GM18858 (cell line): ENCODE data around the gene MBOAT2.
"Not testable (repeated sequence)": the region's sequence is repeated elsewhere in the genome, so short reads cannot be mapped to it uniquely, and the experiment has no call there.

Source experiments
- ATAC-seq: cut with Tn5 transposase; IDR thresholded peaks from one replicate; pipeline ENCODE4 v1.9.1; 2021; ENCODE audit not compliant: unreplicated experiment

The MBOAT2 gene

DNA sequence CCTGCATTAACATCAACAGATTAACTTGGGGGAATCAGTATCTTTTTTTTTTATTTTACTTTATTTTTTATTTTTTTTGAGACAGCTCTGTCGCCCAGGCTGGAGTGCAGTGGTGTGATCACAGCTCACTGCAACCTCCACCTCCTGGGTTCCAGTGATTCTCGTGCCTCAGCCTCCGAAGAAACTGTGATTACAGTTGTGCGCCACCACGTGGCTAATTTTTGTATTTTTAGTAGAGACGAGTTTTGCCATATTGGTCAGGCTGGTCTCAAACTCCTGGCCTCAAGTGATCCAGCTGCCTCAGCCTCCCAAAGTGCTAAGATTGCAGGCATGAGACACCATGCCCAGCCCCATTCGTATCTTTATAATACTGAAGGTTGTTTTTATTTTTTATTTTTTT, 99.6 kb downstream of the MBOAT2 start:
- ATAC-seq: not testable (repeated sequence)

DNA sequence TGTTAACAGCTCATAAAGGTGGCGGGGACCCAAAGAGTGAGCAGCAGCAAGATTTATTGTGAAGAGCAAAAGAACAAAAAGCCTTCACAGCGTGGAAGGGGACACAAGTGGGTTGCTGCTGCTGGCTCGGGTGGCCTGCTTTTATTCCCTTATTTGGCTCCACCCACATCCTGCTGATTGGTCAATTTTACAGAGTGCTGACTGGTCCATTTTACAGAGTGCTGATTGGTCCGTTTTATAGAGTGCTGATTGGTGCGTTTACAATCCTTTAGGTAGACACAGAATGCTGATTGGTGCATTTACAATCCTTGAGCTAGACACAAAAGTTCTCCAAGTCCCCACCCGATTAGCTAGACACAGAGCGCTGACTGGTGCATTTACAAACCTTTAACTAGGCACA, 100.7 kb downstream of the MBOAT2 start:
- not testable (repeated sequence) for ATAC-seq

DNA sequence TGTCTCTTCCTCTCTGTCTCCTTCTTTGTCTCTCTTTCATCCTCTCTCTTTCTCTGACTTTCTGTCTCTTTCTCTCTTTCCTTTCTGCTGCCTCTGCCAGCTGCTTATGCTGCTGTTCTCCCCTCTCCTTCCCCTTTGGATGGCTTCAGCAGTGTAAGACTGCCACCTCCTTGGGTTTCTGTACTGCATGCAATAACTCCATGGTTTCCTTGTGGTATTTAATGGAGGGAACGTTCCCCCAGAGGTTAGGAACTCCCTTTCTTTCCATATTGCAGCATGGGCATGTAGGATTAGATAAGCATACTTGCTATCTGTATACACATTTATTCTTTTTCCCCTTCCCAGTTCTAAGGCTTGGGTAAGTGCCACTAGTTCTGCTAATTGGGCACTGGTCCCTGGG, 106.3 kb downstream of the MBOAT2 start:
- ATAC-seq: not testable (repeated sequence)

DNA sequence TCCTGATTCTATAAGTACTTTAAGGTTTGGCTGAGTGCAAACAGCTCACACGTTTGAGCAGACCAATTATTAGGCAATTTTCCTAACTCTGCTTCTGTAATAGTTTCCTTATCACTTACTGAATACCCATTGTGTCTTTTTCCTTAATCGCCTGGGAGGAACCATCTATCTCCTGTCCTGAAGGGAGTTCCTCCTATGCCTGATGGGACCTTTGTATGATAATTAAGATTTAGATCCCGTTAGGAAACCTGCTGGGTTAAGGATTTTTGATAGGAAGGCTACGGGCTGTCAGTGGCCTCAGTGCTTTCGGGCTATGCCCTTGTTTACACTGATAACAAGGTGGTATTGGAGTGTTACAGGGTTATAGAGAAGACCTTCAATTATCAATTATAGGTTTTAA, 106.8 kb downstream of the MBOAT2 start:
- ATAC-seq: not testable (repeated sequence)

DNA sequence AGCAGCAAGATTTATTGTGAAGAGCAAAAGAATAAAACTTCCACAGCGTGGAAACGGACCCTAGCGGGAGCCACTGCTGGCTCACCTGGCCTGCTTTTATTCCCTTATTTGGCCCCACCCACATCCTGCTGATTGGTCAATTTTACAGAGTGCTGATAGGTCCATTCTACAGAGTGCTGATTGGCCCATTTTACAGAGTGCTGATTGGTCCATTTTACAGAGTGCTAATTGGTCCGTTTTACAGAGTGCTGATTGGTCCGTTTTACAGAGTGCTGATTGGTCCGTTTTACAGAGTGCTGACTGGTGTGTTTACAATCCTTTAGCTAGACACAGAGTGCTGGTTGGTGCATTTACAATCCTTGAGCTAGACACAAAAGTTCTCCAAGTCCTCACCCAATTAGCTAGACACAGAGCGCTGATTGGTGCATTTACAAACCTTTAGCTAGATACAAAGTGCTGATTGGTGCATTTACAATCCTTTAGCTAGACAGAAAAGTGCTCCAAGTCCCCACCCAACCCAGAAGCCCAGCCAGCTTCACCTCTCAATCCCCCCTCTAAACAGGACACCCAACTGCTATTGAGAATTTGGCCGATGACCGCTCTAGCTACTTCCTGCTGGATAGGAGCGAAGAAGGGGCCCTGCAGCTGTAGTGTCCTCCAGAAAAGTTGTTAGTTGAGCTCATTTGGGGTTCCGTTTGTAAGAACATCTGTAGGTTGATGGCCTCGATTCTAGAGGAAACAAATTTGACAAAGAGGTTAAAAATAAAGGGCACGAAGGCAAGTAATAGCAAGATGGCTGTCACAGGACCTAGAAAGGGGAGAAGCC, 108.2 kb downstream of the MBOAT2 start:
- not testable (repeated sequence) for ATAC-seq

DNA sequence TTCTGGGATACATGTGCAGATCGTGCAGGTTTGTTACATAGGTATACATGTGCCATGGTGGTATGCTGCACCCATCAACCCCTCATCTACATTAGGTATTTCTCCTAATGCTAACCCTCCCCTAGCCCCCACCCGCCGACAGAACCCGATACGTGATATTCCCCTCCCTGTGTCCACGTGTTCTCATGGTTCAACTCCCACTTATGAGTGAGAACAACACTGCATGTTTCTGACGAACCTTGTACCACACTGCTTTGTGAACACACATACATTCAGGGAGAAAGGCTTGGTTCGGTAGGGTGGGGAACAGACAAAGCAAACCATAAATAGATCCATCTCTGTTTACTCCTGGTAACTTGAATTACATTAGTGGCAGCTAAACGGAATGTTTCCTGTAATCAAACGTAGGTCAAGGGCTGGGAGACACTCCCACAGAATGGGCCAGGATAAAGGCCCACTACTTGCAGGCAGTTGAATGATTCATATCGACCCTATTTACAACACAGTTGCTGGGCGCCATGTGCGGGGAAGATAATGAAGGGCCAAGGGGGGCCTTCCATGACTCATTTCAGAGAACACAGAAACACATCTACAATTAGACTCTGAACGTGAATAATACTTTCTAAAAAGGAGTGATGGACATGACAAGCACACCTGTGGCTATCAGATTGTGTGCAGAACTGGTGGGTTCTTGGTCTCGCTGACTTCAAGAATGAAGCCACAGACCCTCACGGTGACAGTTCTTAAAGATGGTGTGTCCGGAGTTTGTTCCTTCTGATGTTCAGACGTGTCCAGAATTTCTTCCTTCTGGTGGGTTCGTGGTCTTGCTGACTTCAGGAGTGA, 109.3 kb downstream of the MBOAT2 start:
- no peak for ATAC-seq

DNA sequence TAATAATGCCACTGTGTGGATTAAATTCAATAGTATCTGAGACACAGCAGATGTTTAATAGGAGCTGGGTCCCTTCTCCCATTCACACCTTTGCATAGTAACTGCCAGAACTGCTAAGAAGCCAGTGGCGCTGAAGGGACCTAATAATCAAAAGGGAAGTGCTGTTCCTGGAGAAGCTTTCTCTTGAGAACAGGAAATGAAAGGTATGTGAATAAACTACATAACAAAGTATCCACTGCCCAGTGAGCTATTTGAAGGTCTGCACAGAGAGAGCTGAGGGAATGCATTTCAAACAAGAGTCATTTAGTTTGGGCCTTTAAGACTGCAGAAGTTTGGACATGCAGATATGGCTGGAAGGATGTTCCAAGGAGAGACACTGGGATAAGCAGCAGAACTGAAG, 110.0 kb downstream of the MBOAT2 start:
- ATAC-seq: no peak

DNA sequence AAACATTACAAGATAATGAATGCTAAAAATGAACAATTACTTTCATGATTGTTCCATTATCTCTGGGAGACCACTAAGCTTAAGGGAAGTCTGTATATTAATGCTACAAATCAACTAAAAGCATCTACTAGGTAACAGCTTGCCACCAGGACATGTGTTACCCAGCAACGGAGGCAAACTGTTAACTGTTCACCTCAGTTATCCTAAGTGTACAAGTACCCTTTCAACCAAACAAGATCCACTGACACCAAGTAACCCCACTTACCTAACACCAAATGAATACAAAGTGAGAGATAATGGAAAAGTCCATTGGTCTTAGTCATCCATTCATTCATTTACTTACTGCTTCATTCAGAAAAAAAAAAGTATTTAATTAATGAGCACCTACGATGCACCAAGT, 111.4 kb downstream of the MBOAT2 start:
- no peak for ATAC-seq

DNA sequence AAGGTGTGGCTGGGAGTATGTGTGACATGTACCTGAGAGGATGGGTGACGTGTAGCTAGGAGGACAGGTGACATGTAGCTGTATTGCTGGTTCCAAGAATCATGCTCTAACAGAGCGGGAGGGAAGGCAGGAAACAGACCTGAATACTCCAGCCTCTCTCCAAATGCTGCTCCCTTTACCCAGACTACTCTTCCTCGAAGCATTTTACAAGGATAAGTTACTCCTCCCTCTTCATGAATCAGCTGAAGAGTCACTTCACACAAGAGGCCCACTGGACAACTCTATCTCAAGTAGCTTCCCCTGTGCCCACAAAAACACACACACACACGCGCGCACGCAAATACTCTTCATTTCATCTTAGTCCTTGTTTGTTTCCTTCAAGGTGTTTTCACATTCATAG, 113.5 kb downstream of the MBOAT2 start:
- no peak for ATAC-seq

DNA sequence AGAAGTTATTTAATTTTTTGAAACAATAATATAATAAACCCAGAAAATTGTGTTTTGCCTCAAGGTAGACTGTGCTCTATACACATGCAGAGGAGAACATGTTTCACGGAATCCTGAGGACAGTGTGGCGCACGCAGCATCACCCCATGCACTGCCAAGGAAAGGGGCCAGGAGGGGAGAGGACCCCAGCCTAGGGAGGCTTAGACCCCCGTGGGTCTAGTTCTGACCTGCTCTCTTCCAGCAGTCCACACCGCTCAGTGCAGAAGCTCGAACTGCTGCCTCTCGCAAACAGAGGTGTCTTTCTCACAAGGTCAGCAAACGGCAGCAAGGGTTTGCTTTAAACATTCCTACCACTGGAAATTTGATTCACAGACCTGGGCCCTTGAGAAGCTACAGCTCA, 114.5 kb downstream of the MBOAT2 start:
- ATAC-seq: no peak

DNA sequence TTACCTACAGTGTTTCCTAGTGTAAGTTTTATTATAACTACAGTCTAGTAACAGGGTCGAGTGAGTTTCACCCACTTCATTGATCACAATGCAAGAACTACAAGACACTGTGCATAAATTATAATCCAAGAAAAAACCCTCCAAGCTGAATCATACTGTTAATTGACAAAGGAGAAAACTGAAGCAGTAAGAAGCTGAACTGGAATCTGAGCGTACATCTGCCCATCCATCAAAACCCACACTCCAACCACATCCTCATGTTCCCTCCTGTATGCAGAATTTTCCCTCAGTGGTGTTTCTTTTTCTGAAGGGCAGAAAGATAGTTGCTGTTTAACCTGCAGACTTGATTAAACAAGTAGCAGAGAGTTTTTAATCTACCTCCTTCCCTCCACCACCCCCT, 116.6 kb downstream of the MBOAT2 start:
- ATAC-seq: no peak

DNA sequence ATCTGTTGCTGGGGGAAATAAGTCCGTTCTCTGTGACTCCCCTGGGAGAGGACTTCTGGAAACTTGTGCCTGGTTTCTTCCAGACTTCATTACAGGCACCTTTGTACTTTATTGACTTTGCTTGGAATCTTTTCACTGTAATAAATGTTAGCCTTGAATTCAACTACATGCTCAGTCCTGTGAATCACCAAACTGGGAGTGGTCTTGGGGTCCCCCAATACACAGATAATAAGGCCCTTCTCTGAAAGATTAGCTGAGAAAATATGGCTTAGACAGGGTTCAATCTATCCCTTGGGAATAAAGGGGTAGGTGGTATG, 117.3 kb downstream of the MBOAT2 start:
- ATAC-seq: no peak

DNA sequence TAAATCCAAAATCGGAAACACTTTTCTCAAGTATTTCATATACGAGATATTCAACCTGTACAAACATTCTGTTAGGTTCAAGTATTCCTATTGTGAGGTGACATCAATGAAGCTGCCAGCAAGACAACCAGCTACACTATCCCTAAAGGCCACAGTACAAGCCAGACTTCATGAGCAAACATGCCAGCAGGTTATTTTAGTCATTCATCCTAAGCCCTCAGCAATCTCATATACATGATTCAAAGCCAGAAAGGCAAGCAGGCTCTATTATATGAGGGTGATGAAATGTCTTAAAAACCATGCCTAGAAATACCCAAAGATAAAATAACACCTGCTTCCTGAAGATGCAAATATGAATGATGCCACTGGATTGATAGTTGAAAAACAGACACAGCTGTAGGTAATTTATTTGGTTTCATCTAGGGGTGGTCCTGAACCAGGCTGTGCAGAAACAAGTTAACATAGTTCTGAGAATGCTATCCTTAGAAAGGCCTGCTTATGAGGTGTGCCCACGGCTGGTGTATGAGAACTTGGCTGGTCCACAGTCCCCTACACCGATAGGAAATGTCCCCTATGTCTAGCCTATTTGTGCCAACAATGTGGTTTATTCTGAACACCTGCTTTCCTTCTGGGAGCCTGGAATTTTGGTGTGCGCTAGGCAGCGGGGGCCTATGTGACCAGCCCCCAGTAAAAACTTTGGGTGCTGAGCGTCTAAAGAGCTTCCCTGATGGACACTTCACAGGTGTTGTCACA, 117.9 kb downstream of the MBOAT2 start:
- ATAC-seq: no peak

DNA sequence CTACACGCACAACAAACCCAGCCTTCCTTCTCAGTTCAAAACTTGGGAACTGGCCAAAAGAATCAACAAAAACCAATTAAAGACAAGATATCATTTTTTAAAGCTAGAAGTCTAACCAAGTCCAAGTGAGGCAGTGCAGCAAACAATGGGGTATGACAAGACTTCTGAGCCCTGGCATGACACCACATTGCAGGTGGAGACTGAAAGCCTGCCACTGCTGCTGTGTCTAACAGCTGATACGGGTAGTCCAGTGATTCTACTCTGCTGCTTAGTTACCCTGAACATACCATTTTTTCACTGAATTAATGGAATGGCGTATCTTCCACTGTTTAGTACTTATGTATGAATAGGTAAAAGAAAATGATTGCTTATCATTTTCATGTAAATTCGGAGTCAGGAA, 118.7 kb downstream of the MBOAT2 start:
- ATAC-seq: no peak

DNA sequence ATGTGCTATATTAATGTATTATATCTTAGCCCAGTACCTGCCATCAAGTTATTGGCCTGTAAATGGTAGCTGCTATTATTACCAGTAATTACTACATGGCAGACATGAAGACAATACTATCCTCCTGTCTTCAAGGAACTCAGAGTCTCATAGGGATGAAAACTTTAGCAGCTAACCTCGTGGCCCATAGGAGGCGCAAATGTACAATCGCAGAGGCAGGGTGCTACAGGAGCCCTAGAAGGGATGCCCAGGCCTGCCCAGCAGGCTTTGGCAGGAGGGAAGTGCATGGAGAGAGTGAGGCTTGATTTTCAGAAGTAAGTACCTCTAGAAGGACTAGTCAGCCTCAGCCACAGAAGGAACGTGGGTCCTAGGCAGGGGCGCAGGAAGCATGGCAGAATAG, 121.4 kb downstream of the MBOAT2 start:
- ATAC-seq: no peak

DNA sequence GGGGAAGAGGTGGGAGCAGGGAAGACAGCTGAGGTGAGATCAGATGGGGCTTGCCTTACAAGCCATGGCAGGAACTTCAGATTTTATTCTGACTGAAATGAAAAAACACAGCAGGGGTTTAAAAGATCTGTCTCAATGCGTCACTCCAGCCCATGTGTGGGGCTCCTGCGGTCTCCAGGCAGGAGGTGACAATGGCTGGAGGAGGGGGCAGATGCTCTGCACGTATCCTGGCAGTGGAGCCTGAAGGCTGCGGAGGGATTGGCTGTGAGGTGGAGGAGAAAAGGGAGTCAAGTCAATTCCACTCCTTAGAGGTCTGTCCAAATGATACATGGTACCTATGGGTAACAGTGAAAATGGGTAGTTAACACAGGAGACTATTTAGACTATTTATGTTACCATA, 125.6 kb downstream of the MBOAT2 start:
- no peak for ATAC-seq

DNA sequence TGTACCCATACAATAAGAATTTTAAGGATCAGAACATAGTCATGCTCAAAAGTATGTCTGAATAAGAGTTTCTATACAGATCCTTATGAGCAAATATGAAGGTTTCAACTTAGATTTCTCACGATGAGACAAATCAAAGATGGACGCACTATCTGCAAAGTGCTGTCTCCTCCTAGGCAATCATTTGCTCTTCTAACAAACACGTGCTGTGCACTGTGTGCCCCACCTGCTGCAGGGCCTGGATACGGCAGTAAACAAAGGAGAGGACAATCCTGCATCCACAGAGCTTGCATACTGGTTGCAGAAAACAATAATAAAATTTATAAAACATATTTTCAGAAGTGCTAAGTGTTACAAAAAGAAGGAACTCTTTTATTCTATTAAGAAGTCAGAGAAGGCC, 126.2 kb downstream of the MBOAT2 start:
- no peak for ATAC-seq

DNA sequence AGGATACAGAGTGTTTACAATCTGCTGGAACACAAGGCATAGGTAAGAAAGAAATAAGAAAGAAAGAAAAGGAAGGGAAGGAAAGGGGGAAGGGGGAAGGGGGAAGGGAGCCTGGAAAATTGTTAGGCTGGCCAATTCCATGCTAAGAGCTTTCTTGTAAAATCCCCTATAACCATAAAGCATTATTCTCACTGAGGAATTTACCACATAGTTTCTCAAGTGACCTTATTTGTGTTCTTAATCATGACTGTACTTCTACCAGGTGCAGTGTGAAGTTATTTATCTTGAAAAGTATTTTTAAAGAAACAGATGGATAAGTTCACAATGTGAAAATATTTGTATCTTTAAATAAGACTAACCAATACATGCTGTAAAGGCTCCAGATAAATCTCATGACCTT, 126.9 kb downstream of the MBOAT2 start:
- ATAC-seq: no peak

DNA sequence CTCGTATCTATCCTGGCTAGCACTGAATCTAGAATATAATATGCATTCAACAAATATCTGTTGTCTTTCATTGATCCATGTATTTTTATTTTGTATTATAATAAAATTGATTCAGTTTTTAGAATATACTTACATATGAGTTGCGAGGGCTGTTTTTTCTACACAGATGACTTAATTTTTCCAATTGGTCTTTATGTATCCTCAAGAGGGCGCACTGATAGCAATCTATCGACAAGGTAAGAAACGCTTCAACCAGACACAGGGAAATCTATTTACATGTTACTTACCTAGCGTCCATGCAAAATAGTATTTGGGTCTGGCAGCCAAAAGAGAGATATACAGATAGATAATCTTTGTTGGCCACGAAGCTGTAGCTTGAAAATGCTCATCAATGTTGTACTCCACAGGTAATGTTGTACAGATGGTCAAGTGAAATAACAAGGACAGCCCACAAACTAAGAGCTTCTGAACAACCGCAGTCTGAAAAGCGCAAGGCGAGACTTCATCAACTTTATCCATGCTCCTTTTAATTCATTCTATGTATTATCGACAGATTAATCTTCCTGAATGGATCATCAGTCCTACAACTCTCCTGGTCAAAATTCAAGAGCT, 130.6 kb downstream of the MBOAT2 start:
- ATAC-seq: no peak

DNA sequence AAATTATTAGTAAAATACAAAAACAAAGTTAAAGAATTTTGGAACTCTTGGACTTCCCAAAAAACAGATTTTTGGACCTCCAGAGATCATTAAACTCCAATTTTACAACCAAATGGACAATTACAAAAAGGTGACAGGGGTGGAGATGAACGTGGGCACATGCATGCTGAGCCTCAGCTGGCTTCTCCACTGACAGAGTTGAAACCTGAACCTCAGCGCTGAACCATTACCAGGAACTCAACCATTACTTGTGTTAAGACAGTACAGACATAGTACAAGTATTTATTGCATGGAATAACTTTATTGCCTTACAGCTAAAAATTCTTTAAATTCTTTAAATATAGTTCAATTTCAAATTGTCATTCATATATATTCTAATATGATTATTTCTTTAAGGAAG, 133.0 kb downstream of the MBOAT2 start:
- no peak for ATAC-seq

DNA sequence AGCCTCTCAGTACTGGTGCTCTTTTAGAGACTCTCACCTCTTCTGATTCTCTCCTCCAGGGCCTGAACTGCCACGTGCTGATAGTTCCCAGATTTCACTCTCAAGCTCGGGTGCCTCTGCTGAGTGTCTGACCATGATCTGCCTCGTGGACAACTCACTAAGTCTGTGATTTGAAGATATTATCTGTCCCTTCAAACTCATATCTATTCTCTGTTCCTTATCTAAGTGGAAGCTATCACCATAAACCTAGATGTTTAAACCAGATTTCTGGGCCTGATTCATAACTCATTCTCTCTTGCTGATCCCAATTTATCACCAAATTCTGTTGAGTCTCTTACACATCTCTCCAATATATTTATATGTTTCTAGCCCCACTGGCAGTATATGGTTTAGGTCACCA, 136.1 kb downstream of the MBOAT2 start:
- ATAC-seq: no peak
